IPS-15b (cell line): Measurements from ENCODE around the gene C1QTNF1.

Source experiments
- H3K27me3 ChIP-seq: one replicate; pipeline ENCODE4 v1.6.1; 2013; ENCODE audit warnings: low read length; ENCODE audit not compliant: control insufficient read depth, insufficient read depth
- H3K36me3 ChIP-seq: one replicate; pipeline ENCODE4 v1.6.1; 2013; ENCODE audit warnings: low read length; ENCODE audit not compliant: control insufficient read depth, insufficient read depth
- H3K4me1 ChIP-seq: one replicate; pipeline ENCODE4 v1.6.1; 2013; ENCODE audit warnings: mild to moderate bottlenecking, low read length; ENCODE audit not compliant: control insufficient read depth, insufficient read depth
- H3K4me3 ChIP-seq: one replicate; pipeline ENCODE4 v1.5.1; 2013; ENCODE audit warnings: low read depth, low read length
- H3K9ac ChIP-seq: one replicate; pipeline ENCODE4 v1.6.1; 2013; ENCODE audit warnings: low read depth, mild to moderate bottlenecking, low read length
- H3K9me3 ChIP-seq: one replicate; pipeline ENCODE4 v1.6.1; 2013; ENCODE audit warnings: mild to moderate bottlenecking, low read length; ENCODE audit not compliant: control insufficient read depth, insufficient read depth

Gene C1QTNF1

DNA sequence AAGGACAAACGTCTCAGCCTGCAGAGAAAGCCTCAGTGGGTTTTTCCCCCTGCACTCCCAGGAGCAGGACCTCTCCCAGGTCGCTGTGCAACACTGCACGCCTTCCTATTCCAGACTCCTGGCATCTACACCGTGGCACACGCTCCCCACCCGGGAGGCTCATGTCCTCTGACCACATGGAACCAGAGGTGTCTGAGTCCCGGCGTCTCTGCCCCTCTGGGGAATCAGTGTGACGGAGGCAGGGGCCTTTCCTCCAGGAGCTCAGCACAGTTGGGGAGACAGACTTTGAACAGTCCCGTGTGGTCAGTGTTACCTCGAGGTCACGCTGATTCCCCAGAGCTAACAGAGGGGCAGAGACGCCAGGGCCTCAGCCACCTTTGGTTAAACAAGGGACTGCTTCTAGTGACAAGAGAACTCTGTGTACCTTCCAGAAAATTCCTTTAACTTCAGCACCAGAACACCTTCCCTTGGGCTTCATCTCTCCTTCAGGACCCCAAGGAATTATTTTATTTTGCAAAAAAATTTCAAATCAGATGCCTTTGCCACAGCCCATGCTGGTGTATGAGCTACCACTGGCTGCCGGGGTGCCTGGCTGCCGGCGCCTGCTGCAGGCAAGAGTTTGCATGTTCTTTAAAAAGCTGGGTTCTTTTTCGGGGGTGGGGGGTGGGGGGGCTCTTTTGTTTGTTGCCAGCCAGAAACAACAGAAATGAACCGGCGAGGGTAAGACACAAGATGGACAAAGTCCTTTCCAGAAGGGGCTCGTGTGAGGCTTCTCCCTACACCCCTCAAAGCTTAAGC lies 21.0 kb upstream of the C1QTNF1 start:
- peaks cover 2% of the 10 kb centered on the region for H3K4me1 ChIP-seq
- H3K36me3 ChIP-seq: no peaks in the 10 kb centered on the region
- H3K4me3 ChIP-seq: no peak overlapping the region
- H3K27me3 ChIP-seq: peaks cover 44% of the 10 kb centered on the region
- no peaks in the 10 kb centered on the region for H3K9me3 ChIP-seq
- H3K9ac ChIP-seq: no peak overlapping the region

DNA sequence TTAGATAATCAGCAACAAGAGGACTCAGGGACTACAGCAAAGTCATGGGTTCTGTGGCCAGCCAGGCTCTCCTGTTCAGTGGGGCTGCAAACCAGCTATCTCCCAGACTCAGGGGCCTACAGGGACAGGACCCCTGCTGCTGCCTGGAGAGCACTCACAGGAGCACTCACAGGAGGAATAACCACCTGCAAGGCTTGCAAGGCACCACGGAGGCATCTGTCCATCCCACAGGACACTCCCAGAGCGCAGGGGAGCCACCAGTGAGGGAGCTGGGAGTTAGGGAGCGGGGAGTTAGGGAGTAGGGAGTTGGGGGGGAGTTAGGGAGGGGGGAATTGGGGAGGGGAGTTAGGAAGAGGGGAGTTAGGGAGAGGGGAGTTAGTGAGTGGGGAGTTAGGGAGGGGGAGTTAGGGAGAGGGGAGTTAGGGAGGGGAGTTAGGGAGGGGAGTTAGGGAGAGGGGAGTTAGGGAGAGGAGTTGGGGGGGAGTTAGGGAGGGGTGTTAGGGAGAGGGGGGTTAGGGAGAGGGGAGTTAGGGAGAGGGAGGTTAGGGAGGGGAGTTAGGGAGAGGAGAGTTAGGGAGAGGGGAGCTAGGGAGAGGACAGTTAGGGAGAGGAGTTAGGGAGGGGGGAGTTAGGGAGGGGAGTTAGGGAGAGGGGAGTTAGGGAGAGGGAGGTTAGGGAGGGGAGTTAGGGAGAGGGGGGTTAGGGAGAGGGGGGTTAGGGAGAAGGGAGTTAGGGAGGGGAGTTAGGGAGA lies 20.1 kb upstream of the C1QTNF1 start:
- Histone ChIP-seq H3K9me3 (no peaks in the 10 kb centered on the region), H3K36me3 (no peaks in the 10 kb centered on the region), H3K4me3 (no peak overlapping the region), H3K4me1 (peaks cover 2% of the 10 kb centered on the region), H3K27me3 (peaks cover 52% of the 10 kb centered on the region), H3K9ac (no peak overlapping the region)

- peaks cover 2% of the 10 kb centered on the region for H3K4me1 ChIP-seq
- H3K4me3 ChIP-seq: no peak overlapping the region
- no peaks in the 10 kb centered on the region for H3K9me3 ChIP-seq
- no peak overlapping the region for H3K9ac ChIP-seq
- peaks cover 55% of the 10 kb centered on the region for H3K27me3 ChIP-seq
- no peaks in the 10 kb centered on the region for H3K36me3 ChIP-seq
These were observed 18.7 kb upstream of the C1QTNF1 start for GRCh38 chr17:79005063-79005861.

DNA sequence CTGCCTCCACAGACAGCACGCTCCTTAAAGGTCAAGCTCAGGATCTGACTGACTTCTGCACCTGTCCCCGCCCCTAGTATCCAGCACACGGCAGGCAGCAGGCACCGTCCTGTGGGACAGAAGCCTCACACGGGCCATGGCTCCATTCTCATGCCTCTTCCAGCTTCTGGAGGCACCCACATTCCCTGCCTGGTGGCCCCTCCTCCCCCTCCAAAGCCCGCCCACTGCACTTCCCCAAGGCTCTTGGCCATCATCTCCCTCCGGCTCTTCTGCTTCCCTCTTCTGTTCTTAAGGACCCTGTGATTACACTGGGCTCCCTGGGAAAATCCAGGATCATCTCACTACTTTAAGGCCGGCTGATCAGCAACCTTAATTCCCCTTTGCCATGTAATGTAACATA lies 17.9 kb upstream of the C1QTNF1 start:
- Histone ChIP-seq H3K4me1 (peaks cover 2% of the 10 kb centered on the region), H3K9ac (no peak overlapping the region), H3K27me3 (peaks cover 55% of the 10 kb centered on the region), H3K4me3 (no peak overlapping the region), H3K9me3 (no peaks in the 10 kb centered on the region), H3K36me3 (no peaks in the 10 kb centered on the region)

- Histone ChIP-seq H3K36me3 (no peaks in the 10 kb centered on the region), H3K27me3 (peaks cover 54% of the 10 kb centered on the region), H3K4me1 (peaks cover 2% of the 10 kb centered on the region), H3K9ac (no peak overlapping the region), H3K9me3 (no peaks in the 10 kb centered on the region), H3K4me3 (no peak overlapping the region)
These were observed 17.0 kb upstream of the C1QTNF1 start for GRCh38 chr17:79006794-79007503.

GRCh38 chr17:79007504-79008381 lies 16.2 kb upstream of the C1QTNF1 start:
- Histone ChIP-seq H3K9me3 (no peaks in the 10 kb centered on the region), H3K4me3 (no peak overlapping the region), H3K27me3 (peaks cover 46% of the 10 kb centered on the region), H3K9ac (no peak overlapping the region), H3K36me3 (no peaks in the 10 kb centered on the region), H3K4me1 (peaks cover 2% of the 10 kb centered on the region)

- Histone ChIP-seq H3K4me1 (peaks cover 2% of the 10 kb centered on the region), H3K36me3 (no peaks in the 10 kb centered on the region), H3K27me3 (peaks cover 41% of the 10 kb centered on the region), H3K4me3 (peak overlapping the region; percentile 93), H3K9ac (peak overlapping the region; percentile 47), H3K9me3 (peaks cover 4% of the 10 kb centered on the region)
These were observed 15.1 kb upstream of the C1QTNF1 start for GRCh38 chr17:79008666-79009387.

- Histone ChIP-seq H3K4me1 (peaks cover 2% of the 10 kb centered on the region), H3K27me3 (peaks cover 41% of the 10 kb centered on the region), H3K9me3 (peaks cover 11% of the 10 kb centered on the region), H3K4me3 (peak within 1 kb of the TSS; percentile 93), H3K9ac (peak within 1 kb of the TSS; percentile 47), H3K36me3 (no peaks in the 10 kb centered on the region)
These were observed 14.3 kb upstream of the C1QTNF1 start, which contains the start of gene CANT1 for GRCh38 chr17:79009397-79010303. CANT1 (minus strand) TSS chr17:79009764; CDS start chr17:78997622, 12,142 bp downstream.

DNA sequence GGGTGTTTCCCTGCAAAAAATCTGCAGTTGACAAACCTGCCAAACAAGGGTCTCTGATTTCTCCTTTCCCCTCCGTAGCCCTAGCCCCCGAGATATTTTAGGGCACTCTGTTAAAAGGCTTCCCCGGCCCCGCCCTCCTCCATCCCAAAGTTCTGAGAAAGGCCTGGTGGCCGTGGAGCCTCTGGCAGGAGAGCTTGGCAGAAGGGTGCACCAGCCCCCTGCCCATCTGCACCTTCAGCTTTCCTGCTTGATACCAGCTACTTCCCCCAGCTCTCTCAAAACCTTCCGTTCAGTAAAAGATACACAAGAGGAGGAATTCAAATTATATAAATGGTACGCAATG lies 13.7 kb upstream of the C1QTNF1 start:
- Histone ChIP-seq H3K9me3 (peaks cover 14% of the 10 kb centered on the region), H3K27me3 (peaks cover 41% of the 10 kb centered on the region), H3K4me1 (peaks cover 2% of the 10 kb centered on the region), H3K9ac (no peak overlapping the region), H3K36me3 (no peaks in the 10 kb centered on the region), H3K4me3 (peak overlapping the region; percentile 46)
